GM12878 (cell line): Measurements from ENCODE around the gene ETFRF1. TPM values are rescaled to one million over a fixed set of nuclear protein-coding genes. Genes with fewer than 3 reads are reported as not detected.

ENCODE experiments used
- ATAC-seq: fragments of 200-7000 bp; cut with Tn5 transposase; 3 replicates; pipeline ENCODE4 v1.9.1; 2020; ENCODE audit warnings: mild to moderate bottlenecking, moderate library complexity
- BruUV-seq: library from RNA; stranded (reverse); fragments of 400-500 nt; replicated peaks from 2 replicates; lab custom pipeline; 2021; lab: Mats Ljungman, UMichigan
- CTCF ChIA-PET: fragments of 300-600 bp; sonication (Branson Sonifier 250); formaldehyde crosslinking; extraction: SDS; loops from one replicate; lab custom pipeline; 2021; ENCODE audit warnings: inconsistent platforms; lab: Yijun Ruan, JAX
- POLR2A ChIA-PET: fragments of 350-600 bp; formaldehyde crosslinking; extraction: SDS; loops from one replicate; lab custom pipeline; 2021; ENCODE audit warnings: inconsistent platforms; lab: Charles Lee
- RAD21 ChIA-PET: fragments of 300-600 bp; sonication (Branson Sonifier 250); formaldehyde crosslinking; loops from one replicate; lab custom pipeline; 2023; ENCODE audit warnings: antibody characterized with exemption; ENCODE audit not compliant: unreplicated experiment; lab: Charles Lee
- SMC1A ChIA-PET: fragments of 300-600 bp; sonication (Branson Sonifier 250); formaldehyde crosslinking; loops from one replicate; lab custom pipeline; 2023; ENCODE audit not compliant: unreplicated experiment, uncharacterized antibody; lab: Charles Lee
- DNase-seq: peaks from one replicate; pipeline ENCODE4 v3.0.0-alpha.2; 2011; ENCODE audit warnings: low read depth, low spot score
- FAIRE-seq: peaks from 3 replicates; lab custom pipeline; 2011; peaks lifted over from hg19 to GRCh38; lab: Jason Lieb, UNC
- H2AFZ ChIP-seq: 2 replicates; pipeline ENCODE4 v1.6.0; 2011; ENCODE audit warnings: low read depth, low read length, control low read depth; ENCODE audit not compliant: control insufficient read depth
- H3K27ac ChIP-seq: 2 replicates; pipeline ENCODE4 v1.5.1; 2011; ENCODE audit warnings: control low read depth; ENCODE audit not compliant: control insufficient read depth, insufficient read depth
- H3K27me3 ChIP-seq, 2 experiments: replicated peaks in 1 of 2; 2 replicates each; pipeline versions ENCODE4 v1.6.0 to v1.6.1; 2011; ENCODE audit warnings: low read length in 1 of 2; ENCODE audit not compliant: control insufficient read depth in 2 of 2, insufficient read depth in 2 of 2
- H3K36me3 ChIP-seq, 2 experiments: 2 replicates each; pipeline ENCODE4 v1.5.1; 2011; ENCODE audit warnings: low read length in 1 of 2; ENCODE audit not compliant: control insufficient read depth in 2 of 2, insufficient read depth in 2 of 2
- H3K4me1 ChIP-seq: 2 replicates; pipeline ENCODE4 v1.6.1; 2011; ENCODE audit warnings: mild to moderate bottlenecking, low read length, moderate library complexity, mixed read lengths; ENCODE audit not compliant: control insufficient read depth, insufficient read depth
- H3K4me2 ChIP-seq: 2 replicates; pipeline ENCODE4 v1.6.0; 2011; ENCODE audit warnings: control low read depth; ENCODE audit not compliant: control insufficient read depth, insufficient read depth
- H3K4me3 ChIP-seq: fragments of 200-600 bp; sonication (generic); 2 replicates; pipeline ENCODE4 v1.5.1; 2016
- H3K79me2 ChIP-seq: 2 replicates; pipeline ENCODE4 v1.6.0; 2011; ENCODE audit warnings: low read length; ENCODE audit not compliant: control insufficient read depth, insufficient read depth
- H3K9ac ChIP-seq: 2 replicates; pipeline ENCODE4 v1.8.0; 2011; ENCODE audit warnings: low read length, control low read depth, mixed read lengths; ENCODE audit not compliant: control insufficient read depth, insufficient read depth
- H3K9me3 ChIP-seq: replicated peaks from 3 replicates; pipeline ENCODE4 v1.5.1; 2011; ENCODE audit warnings: mild to moderate bottlenecking, low read length; ENCODE audit not compliant: control insufficient read depth, insufficient read depth
- H4K20me1 ChIP-seq: 2 replicates; pipeline ENCODE4 v1.6.0; 2011; ENCODE audit not compliant: control insufficient read depth, insufficient read depth
- NFYB ChIP-seq: IDR thresholded peaks from 2 replicates; pipeline ENCODE4 v1.6.1; 2011; ENCODE audit warnings: low read depth, mild to moderate bottlenecking, low read length, improper control_type of control experiment, moderate library complexity; ENCODE audit not compliant: insufficient read depth
- REST ChIP-seq: IDR thresholded peaks from 2 replicates; pipeline ENCODE4 v1.6.1; 2012; ENCODE audit warnings: mild to moderate bottlenecking, low read depth, low read length
- WGBS: methylation state at CpG from one replicate; pipeline ENCODE4 v1.1.6; 2016; ENCODE audit warnings: low lambda C conversion rate; ENCODE audit not compliant: insufficient replicate concordance, insufficient coverage; ENCODE audit errors: missing lambda C conversion rate; 5-methylcytosine and 5-hydroxymethylcytosine counted together
- in situ Hi-C: fragments of 300-500 bp; cut with MboI; formaldehyde crosslinking; loops from 9 replicates; pipeline ENCODE4 v1.14.3; 2018; ENCODE audit warnings: mixed read lengths
- intact Hi-C: fragments of 100-400 bp; cut with micrococcal nuclease; formaldehyde crosslinking; loops from one replicate; pipeline ENCODE4 v1.14.2; 2022; ENCODE audit not compliant: unreplicated experiment
- polyA plus RNA-seq, 11 experiments: library from polyadenylated mRNA; depleted of rRNA in 4 of 11; unstranded in 6 of 11; stranded (reverse) in 5 of 11; fragments of >200 nt; fragmentation: Nextera tagmentation in 4 of 11; fragmentation: Illumina TruSeq in 1 of 11; extraction: Ambion mirVana in 4 of 11; extraction: Trizol in 1 of 11; gene quantifications; 1 replicate in 1 of 11; 2 replicates in 10 of 11; pipeline versions ENCODE4 v1.2.1 to v1.2.3, GENCODE V29; 2011 to 2016; ENCODE audit warnings: inconsistent platforms in 2 of 11, missing spikeins in 2 of 11, low read depth in 1 of 11
- total RNA-seq, 4 experiments: library from RNA; depleted of rRNA in 3 of 4; stranded (reverse); fragments of >200 nt in 3 of 4; fragmentation: Illumina TruSeq in 1 of 4; extraction: Trizol in 1 of 4; gene quantifications; 2 replicates each; pipeline versions ENCODE4 v1.2.1 to v1.2.3, GENCODE V29; 2013 to 2021

The ETFRF1 gene
- total and polyA plus RNA-seq, 10 of the 15 experiments (the other 5 are each of a cell fraction or from before 2014, with no cell fraction given) = 9.9 to 59.6 (median 26.2) TPM

GRCh38 chr12:25248732-25249131 lies 53.7 kb downstream of the ETFRF1 start:
- Histone ChIP-seq H3K27ac (no peak overlapping the region), H2AFZ (no peak overlapping the region), H3K4me2 (0 out of 2 replicates have a peak overlapping the region, but pooled peaks have one; percentile 34), H3K79me2 (peaks cover 31% of the 10 kb centered on the region), H3K27me3 (no peaks in the 10 kb centered on the region), H3K4me1 (peaks cover 8% of the 10 kb centered on the region), H3K4me3 (peak overlapping the region; percentile 98; the same call in 1 of the 2 replicates), H4K20me1 (no peaks in the 10 kb centered on the region), H3K9me3 (no peaks in the 10 kb centered on the region; the same call in 1 of the 3 replicates), H3K36me3 (no peaks in the 10 kb centered on the region; a peak in 1 of 4 replicates), H3K9ac (no peak overlapping the region)
- BruUV-seq = no TSS peak
- RAD21 ChIA-PET = interaction anchor here (0.7 kb wide), 1 partner anchor 11 kb away, joined by 3 read pairs; no protein-coding TSS in a partner anchor
- intact Hi-C loops (no loop called here), in situ Hi-C loops (no loop called here)
- ATAC-seq (no peak), DNase-seq (no peak), FAIRE-seq (no peak)
- POLR2A ChIA-PET = interaction anchor here (0.7 to 1.6 kb wide), 3 partner anchors 14 to 76 kb away, joined by 3 to 6 read pairs (median 3); no protein-coding TSS in a partner anchor
- CTCF ChIA-PET = interaction anchor here (0.9 to 1.3 kb wide), 2 partner anchors 8 to 117 kb away, joined by 3 to 7 read pairs; no protein-coding TSS in a partner anchor
- TF ChIP-seq REST = no peak
- TF ChIP-seq NFYB = no peak
- SMC1A ChIA-PET = interaction anchor here (0.7 to 1.4 kb wide), 10 partner anchors 12 to 1465 kb away, joined by 3 to 12 read pairs (median 4); no protein-coding TSS in a partner anchor
- 96% methylated on average over 1 of the region's 1 CpG for WGBS
